ENCODE data around the gene PRKN.

Gene PRKN

GRCh38 chr6:162331911-162332310 lies 395.7 kb downstream of the PRKN start:
- DNase-seq (ENCODE audit: low spot score) = no peak
- in situ Hi-C loops (cut with MboI; ENCODE audit: low sequenced_read_pairs, unreplicated experiment) = no loop called here
- TF ChIP-seq CTCF (IDR thresholded peaks at IDR 0.05; ENCODE audit: borderline replicate concordance, control extremely low read depth, extremely low read depth, insufficient read depth, missing control alignments) = no peak

- in situ Hi-C loops (cut with MboI; ENCODE audit: low sequenced_read_pairs, unreplicated experiment) = no loop called here
- DNase-seq (ENCODE audit: low spot score) = no peak
- TF ChIP-seq CTCF (IDR thresholded peaks at IDR 0.05; ENCODE audit: borderline replicate concordance, control extremely low read depth, extremely low read depth, insufficient read depth, missing control alignments) = no peak
These were observed 401.7 kb downstream of the PRKN start for GRCh38 chr6:162325826-162326225.

- no peak for DNase-seq (ENCODE audit: low spot score)
- no peak for TF ChIP-seq CTCF (IDR thresholded peaks at IDR 0.05; ENCODE audit: borderline replicate concordance, control extremely low read depth, extremely low read depth, insufficient read depth, missing control alignments)
- in situ Hi-C loops (cut with MboI; ENCODE audit: low sequenced_read_pairs, unreplicated experiment) = no loop called here
These were observed 402.5 kb downstream of the PRKN start for GRCh38 chr6:162325051-162325450.

- in situ Hi-C loops (cut with MboI; ENCODE audit: low sequenced_read_pairs, unreplicated experiment) = no loop called here
- no peak for TF ChIP-seq CTCF (IDR thresholded peaks at IDR 0.05; ENCODE audit: borderline replicate concordance, control extremely low read depth, extremely low read depth, insufficient read depth, missing control alignments)
- DNase-seq (ENCODE audit: low spot score) = no peak
These were observed 412.3 kb downstream of the PRKN start for GRCh38 chr6:162315291-162315690.

- no peak for DNase-seq (ENCODE audit: low spot score)
- TF ChIP-seq CTCF (IDR thresholded peaks at IDR 0.05; ENCODE audit: borderline replicate concordance, control extremely low read depth, extremely low read depth, insufficient read depth, missing control alignments) = no peak
- in situ Hi-C loops (cut with MboI; ENCODE audit: low sequenced_read_pairs, unreplicated experiment) = no loop called here
These were observed 413.5 kb downstream of the PRKN start for GRCh38 chr6:162313922-162314660.

GRCh38 chr6:162307865-162308264 lies 419.7 kb downstream of the PRKN start:
- no peak for TF ChIP-seq CTCF (IDR thresholded peaks at IDR 0.05; ENCODE audit: borderline replicate concordance, control extremely low read depth, extremely low read depth, insufficient read depth, missing control alignments)
- no peak for DNase-seq (ENCODE audit: low spot score)
- in situ Hi-C loops (cut with MboI; ENCODE audit: low sequenced_read_pairs, unreplicated experiment) = no loop called here

Measured in GM13976 (cell line).